Type B pancreatic cell (in vitro differentiated cells): ENCODE measurements around the gene CHRNA9. TPM values are rescaled to one million over a fixed set of nuclear protein-coding genes. Genes with fewer than 3 reads are reported as not detected.

Source experiments
- DNase-seq: peaks from one replicate; pipeline ENCODE4 v3.0.0; 2021; ENCODE audit warnings: mixed read lengths; ENCODE audit not compliant: unreplicated experiment; ENCODE audit errors: extremely low spot score
- H3K27ac Mint-ChIP-seq: 2 replicates; pipeline ENCODE4 v1.8.0; 2021; ENCODE audit warnings: mild to moderate bottlenecking, mixed read lengths
- H3K27me3 Mint-ChIP-seq: 2 replicates; pipeline ENCODE4 v1.8.0; 2021; ENCODE audit warnings: mixed read lengths
- H3K36me3 Mint-ChIP-seq: 2 replicates; pipeline ENCODE4 v1.8.0; 2021; ENCODE audit warnings: mixed read lengths
- H3K4me1 Mint-ChIP-seq: one replicate; pipeline ENCODE4 v1.8.0; 2021; ENCODE audit warnings: mixed read lengths; ENCODE audit not compliant: unreplicated experiment
- H3K4me3 Mint-ChIP-seq: 2 replicates; pipeline ENCODE4 v1.8.0; 2021; ENCODE audit warnings: mild to moderate bottlenecking, mixed read lengths
- H3K9me3 Mint-ChIP-seq: 2 replicates; pipeline ENCODE4 v1.8.0; 2021; ENCODE audit warnings: mixed read lengths
- CTCF ChIP-seq: fragments of 200-600 bp; sonication (generic); conservative IDR thresholded peaks from 2 replicates; pipeline ENCODE4 v1.5.0; 2021; ENCODE audit warnings: antibody characterized with exemption, mild to moderate bottlenecking
- total RNA-seq: library from RNA; stranded (reverse); gene quantifications from 2 replicates; pipeline ENCODE4 v1.2.1, GENCODE V29; 2021; ENCODE audit warnings: low replicate concordance

Gene CHRNA9
- total RNA-seq, 1 donor from 2014 or later = 0.58 TPM

DNA sequence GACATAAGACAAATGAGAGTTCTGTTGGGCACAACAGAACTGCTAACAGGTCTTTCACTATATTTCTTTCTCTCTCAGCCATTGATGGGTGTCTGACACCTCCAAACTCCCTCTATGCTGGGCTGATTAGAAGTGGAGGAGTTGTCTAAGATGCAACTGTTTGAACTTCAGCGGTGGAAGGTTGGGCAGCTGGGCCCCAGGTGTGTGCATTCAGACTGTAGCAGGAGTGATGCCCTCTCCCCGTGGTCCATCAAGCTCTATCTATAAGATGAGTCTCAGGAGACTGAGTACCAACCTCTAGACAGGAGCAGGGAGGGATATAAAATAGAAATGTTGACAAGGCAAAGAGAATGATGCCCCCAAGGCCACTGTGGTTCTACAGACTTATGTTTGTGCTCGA is 28.2 kb upstream of the CHRNA9 start:
- no peak for TF ChIP-seq CTCF
- Mint-ChIP-seq H3K27me3 (no peaks in the 10 kb centered on the region), H3K4me1 (peaks cover 33% of the 10 kb centered on the region), H3K9me3 (peaks cover 10% of the 10 kb centered on the region), H3K36me3 (no peaks in the 10 kb centered on the region), H3K27ac (no peak overlapping the region), H3K4me3 (no peak overlapping the region)
- no peak for DNase-seq

- H3K4me3 Mint-ChIP-seq = no peak overlapping the region
- H3K9me3 Mint-ChIP-seq = peaks cover 10% of the 10 kb centered on the region
- H3K27ac Mint-ChIP-seq = no peak overlapping the region
- no peaks in the 10 kb centered on the region for H3K36me3 Mint-ChIP-seq
- DNase-seq = no peak
- peaks cover 42% of the 10 kb centered on the region for H3K4me1 Mint-ChIP-seq
- H3K27me3 Mint-ChIP-seq = no peaks in the 10 kb centered on the region
- TF ChIP-seq CTCF = no peak
These were observed 27.3 kb upstream of the CHRNA9 start for GRCh38 chr4:40307627-40308497.

GRCh38 chr4:40308528-40309122 is 26.5 kb upstream of the CHRNA9 start:
- TF ChIP-seq CTCF = no peak
- no peak for DNase-seq
- Mint-ChIP-seq H3K4me3 (no peak overlapping the region), H3K9me3 (peaks cover 10% of the 10 kb centered on the region), H3K27ac (no peak overlapping the region), H3K4me1 (peaks cover 45% of the 10 kb centered on the region), H3K36me3 (no peaks in the 10 kb centered on the region), H3K27me3 (no peaks in the 10 kb centered on the region)

- Mint-ChIP-seq H3K4me3 (peak overlapping the region; percentile 72), H3K9me3 (peaks cover 10% of the 10 kb centered on the region), H3K36me3 (no peaks in the 10 kb centered on the region), H3K27me3 (no peaks in the 10 kb centered on the region), H3K27ac (peak overlapping the region; percentile 85), H3K4me1 (peaks cover 52% of the 10 kb centered on the region)
- peak; percentile 94 for TF ChIP-seq CTCF
- peak; percentile 88 for DNase-seq
These were observed 25.8 kb upstream of the CHRNA9 start for GRCh38 chr4:40309250-40309774.

DNA sequence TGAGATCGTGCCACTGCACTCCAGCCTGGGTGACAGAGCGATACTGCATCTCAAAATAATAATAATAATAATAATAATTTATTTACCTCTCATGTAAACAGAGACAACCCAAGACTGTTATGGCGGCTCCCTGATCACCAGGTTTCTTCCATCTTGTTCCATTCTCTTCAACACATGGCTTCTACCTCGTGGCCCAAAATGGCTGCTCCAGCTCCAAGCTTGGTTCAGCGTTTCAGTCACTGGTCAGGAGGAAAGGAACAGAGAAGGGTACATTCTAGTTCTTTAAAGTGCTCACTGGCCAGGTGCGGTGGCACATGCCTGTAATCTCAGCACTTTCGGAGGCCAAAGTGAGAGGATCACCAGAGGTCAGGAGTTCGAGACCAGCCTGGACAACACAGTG is 24.9 kb upstream of the CHRNA9 start:
- Mint-ChIP-seq H3K9me3 (peaks cover 5% of the 10 kb centered on the region), H3K4me1 (peaks cover 53% of the 10 kb centered on the region), H3K36me3 (no peaks in the 10 kb centered on the region), H3K27ac (no peak overlapping the region), H3K4me3 (no peak overlapping the region), H3K27me3 (no peaks in the 10 kb centered on the region)
- no peak for TF ChIP-seq CTCF
- no peak for DNase-seq
